Right lobe of liver (tissue), 6 donors: ENCODE data around the gene TENM4. TPM values are rescaled to one million over a fixed set of nuclear protein-coding genes. Genes with fewer than 3 reads are reported as not detected.

ENCODE experiments used
- ATAC-seq, 4 donors: fragments of 200-7000 bp; cut with Tn5 transposase; one replicate each; pipeline ENCODE4 v1.9.1; 2020; ENCODE audit warnings: mild to moderate bottlenecking in 4 of 4, moderate library complexity in 4 of 4
- DNase-seq, 3 donors: peaks; one replicate each; pipeline ENCODE4 v3.0.0-alpha.2; 2020
- H3K27ac ChIP-seq, 3 donors: fragments of 200-600 bp; one replicate each; pipeline ENCODE4 v1.8.0; 2022
- H3K27me3 ChIP-seq, 2 donors: fragments of 200-600 bp; one replicate each; pipeline ENCODE4 v1.8.0; 2022
- H3K36me3 ChIP-seq, 4 donors: fragments of 200-600 bp; sonication (generic) in 1 of 4; one replicate each; pipeline versions ENCODE4 v1.5.1 to v1.8.0; 2017 to 2022; ENCODE audit warnings: control low read depth in 1 of 4
- H3K4me1 ChIP-seq, 4 donors: fragments of 200-600 bp; sonication (generic) in 1 of 4; one replicate each; pipeline versions ENCODE4 v1.5.1 to v1.8.0; 2017 to 2022; ENCODE audit warnings: control low read depth in 1 of 4
- H3K4me3 ChIP-seq, 3 donors: fragments of 200-600 bp; one replicate each; pipeline ENCODE4 v1.8.0; 2022
- H3K9me3 ChIP-seq, 4 donors: fragments of 200-600 bp; sonication (generic) in 1 of 4; one replicate each; pipeline versions ENCODE4 v1.5.1 to v1.8.0; 2017 to 2022; ENCODE audit warnings: control low read depth in 1 of 4
- POLR2A ChIP-seq: fragments of 450-650 bp; IDR thresholded peaks from one replicate; pipeline ENCODE4 v1.6.1; 2017; ENCODE audit warnings: antibody characterized with exemption, mild to moderate bottlenecking
- WGBS: methylation state at CpG from one replicate; pipeline ENCODE4 v1.1.6; 2018; ENCODE audit warnings: low coverage, low lambda C conversion rate; ENCODE audit not compliant: insufficient coverage; ENCODE audit errors: missing lambda C conversion rate; 5-methylcytosine and 5-hydroxymethylcytosine counted together
- intact Hi-C, 2 donors: fragments of 100-400 bp; cut with DNase I; formaldehyde crosslinking; loops; one replicate each; pipeline versions ENCODE4 v1.11.2 to v1.14.1; 2022
- total RNA-seq, 6 experiments: library from RNA; depleted of rRNA in 2 of 6; stranded (reverse); fragments of >200 nt in 2 of 6; fragmentation: NEBNext Ultra II Directional in 3 of 6; extraction: Animal tissue kit (Norgen Biotek cat#: 25700) in 3 of 6; gene quantifications; one replicate each; pipeline versions ENCODE4 v1.1.0 to v1.2.4, GENCODE V29; 2016 to 2023
- TF ChIP-seq, protein P1 (sequence below), 4 donors: fragments of 200-600 bp in 3 of 4; fragments of 450-650 bp in 1 of 4; IDR thresholded peaks; one replicate each; pipeline versions ENCODE4 v1.5.1 to v1.8.0; 2016 to 2022; ENCODE audit warnings: antibody characterized with exemption in 4 of 4, mild to moderate bottlenecking in 2 of 4
- donor health status: DM: no; HTN: yes; CAD: no.
- donor health status: DM: no; HTN: no; CAD: no.
- donor health status: DM: no; HTN: no; CAD: no.
- donor health status: DM: no; HTN: yes; CAD: no.
- donor health status: DM: no; HTN: yes; CAD: no.

Gene TENM4
- total RNA-seq, 6 experiments from 2014 or later: 0.04 to 0.58 (median 0.14) TPM; not detected in 2

DNA sequence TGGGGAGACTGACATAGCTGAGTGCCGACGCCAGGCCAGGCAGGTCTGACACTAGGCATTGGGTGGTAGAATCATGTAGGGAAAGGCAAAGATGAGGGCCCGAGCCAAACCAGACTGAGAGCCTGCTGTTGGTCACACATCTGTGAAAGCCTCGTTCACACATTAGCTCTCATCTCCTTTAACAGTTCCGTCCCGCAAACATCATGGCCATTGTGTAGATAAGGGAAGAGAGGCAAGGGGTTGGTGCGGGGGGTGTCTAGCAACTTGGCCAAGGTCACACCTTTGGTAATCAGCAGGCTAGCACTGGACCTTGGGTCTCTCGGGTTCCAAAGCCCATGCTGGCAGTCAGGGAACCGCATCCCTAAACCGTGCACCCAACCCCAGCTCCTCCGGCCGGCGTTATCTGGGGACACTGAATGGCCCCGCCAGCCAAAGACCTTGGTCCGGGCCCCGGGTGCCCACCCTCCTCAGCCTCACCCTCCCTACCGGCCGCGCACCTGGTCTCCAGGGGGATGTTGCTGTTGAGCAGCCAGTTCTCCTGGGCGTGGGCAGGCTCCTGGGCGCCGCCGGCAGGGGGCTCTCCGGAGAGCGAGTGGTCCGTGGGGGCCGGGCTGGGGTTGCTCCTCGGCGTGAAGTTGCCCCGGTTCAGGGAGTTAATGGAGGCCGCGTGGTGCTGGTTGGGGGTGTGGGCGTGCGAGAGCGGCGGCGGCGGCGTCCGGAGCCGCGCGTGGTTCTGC lies 537.9 kb downstream of the TENM4 start:
- H3K9me3 ChIP-seq: no peaks in the 10 kb centered on the region
- peak in 1 of 4 donors; percentile 37 for ATAC-seq
- peak overlapping the region in 1 of 3 donors; percentile 26 for H3K4me3 ChIP-seq
- 49% methylated on average over 15 of the region's 43 CpGs for WGBS
- no peaks in the 10 kb centered on the region for H3K36me3 ChIP-seq
- no peaks in the 10 kb centered on the region for H3K27me3 ChIP-seq
- H3K27ac ChIP-seq: no peak overlapping the region
- DNase-seq: no peak
- no peak for TF ChIP-seq POLR2A
- TF ChIP-seq, protein P1, sequence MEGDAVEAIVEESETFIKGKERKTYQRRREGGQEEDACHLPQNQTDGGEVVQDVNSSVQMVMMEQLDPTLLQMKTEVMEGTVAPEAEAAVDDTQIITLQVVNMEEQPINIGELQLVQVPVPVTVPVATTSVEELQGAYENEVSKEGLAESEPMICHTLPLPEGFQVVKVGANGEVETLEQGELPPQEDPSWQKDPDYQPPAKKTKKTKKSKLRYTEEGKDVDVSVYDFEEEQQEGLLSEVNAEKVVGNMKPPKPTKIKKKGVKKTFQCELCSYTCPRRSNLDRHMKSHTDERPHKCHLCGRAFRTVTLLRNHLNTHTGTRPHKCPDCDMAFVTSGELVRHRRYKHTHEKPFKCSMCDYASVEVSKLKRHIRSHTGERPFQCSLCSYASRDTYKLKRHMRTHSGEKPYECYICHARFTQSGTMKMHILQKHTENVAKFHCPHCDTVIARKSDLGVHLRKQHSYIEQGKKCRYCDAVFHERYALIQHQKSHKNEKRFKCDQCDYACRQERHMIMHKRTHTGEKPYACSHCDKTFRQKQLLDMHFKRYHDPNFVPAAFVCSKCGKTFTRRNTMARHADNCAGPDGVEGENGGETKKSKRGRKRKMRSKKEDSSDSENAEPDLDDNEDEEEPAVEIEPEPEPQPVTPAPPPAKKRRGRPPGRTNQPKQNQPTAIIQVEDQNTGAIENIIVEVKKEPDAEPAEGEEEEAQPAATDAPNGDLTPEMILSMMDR (IDR thresholded peaks at IDR 0.05): peak in 1 of 4 donors; percentile 10
- intact Hi-C loops: no loop called here
- no peaks in the 10 kb centered on the region for H3K4me1 ChIP-seq

DNA sequence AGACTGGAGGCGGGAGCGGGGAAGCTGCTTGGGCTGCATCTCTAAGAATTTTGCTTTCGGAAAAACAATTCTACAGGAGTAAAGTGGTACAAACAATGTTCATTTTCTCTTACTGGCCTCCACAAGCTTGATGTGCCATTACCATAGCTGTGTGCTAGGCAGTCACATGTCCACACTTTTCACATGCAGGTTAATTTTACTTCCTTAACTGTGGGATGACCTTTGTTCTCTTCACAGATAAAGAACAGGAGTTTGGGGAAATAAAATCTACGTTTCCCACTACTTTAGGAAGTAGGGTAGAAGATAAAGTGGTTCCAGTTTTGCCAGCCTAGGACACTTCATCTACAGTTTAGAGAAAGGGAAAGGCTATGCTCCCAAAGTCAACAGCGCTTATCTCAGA lies 539.0 kb downstream of the TENM4 start:
- intact Hi-C loops: no loop called here
- DNase-seq (no peak), ATAC-seq (peak in 1 of 4 donors; percentile 39)
- no peaks in the 10 kb centered on the region for H3K27me3 ChIP-seq
- H3K36me3 ChIP-seq: no peaks in the 10 kb centered on the region
- 81% methylated on average over 5 of the region's 5 CpGs for WGBS
- no peaks in the 10 kb centered on the region for H3K9me3 ChIP-seq
- no peak overlapping the region for H3K27ac ChIP-seq
- no peak for TF ChIP-seq POLR2A
- TF ChIP-seq, protein P1 (IDR thresholded peaks at IDR 0.05): no peak
- no peak overlapping the region for H3K4me3 ChIP-seq
- no peaks in the 10 kb centered on the region for H3K4me1 ChIP-seq

DNA sequence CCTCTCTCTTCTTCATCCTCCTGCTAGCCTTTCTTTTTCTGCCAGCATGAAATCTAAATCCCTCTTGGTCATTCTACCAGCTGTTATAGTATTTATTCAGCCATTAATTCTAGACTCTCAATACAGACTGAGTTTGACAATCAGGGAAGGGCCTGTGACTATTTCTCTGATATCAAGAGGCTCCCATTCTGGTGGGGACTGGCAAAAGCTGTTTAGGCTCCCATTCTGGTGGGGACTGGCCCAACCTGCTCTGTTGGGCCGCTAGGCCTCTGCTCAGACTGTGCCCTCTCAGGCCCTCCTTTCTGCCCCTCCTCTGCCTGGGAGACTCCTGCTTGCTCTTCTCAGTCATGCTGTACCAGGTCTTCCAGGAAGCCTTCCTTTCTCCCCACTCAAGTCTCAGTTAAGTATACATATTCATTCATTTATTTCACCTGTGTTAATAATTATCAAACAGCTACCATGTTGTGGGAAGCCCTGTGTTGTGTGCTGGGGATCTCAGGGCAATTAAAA lies 542.5 kb downstream of the TENM4 start:
- ATAC-seq (no peak), DNase-seq (no peak)
- TF ChIP-seq POLR2A: no peak
- Histone ChIP-seq H3K36me3 (no peaks in the 10 kb centered on the region), H3K27me3 (no peaks in the 10 kb centered on the region), H3K9me3 (no peaks in the 10 kb centered on the region), H3K27ac (no peak overlapping the region), H3K4me3 (no peak overlapping the region), H3K4me1 (no peaks in the 10 kb centered on the region)
- no CpG with 5 or more reads among the region's 1 CpG for WGBS
- intact Hi-C loops: no loop called here

DNA sequence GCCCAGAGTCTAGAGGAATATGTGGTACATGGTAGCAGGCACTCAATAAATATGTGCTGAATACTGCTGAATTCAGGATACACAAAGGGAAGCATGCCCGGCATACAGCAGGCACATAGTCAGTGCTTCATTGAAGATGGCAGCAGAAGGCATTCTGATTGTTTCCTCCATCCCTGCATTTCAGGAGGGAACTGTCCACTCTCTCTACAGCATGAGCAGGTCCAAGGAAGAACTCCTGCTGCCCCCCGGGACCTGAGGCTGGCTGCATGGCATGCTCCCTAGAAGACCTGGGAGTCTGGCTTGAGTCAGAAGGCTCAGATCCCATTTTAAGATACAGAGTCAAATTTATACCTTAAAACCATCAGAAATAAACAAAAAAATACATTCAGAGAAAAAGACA lies 546.8 kb downstream of the TENM4 start:
- Histone ChIP-seq H3K36me3 (no peaks in the 10 kb centered on the region), H3K4me1 (no peaks in the 10 kb centered on the region), H3K27ac (no peak overlapping the region), H3K4me3 (no peak overlapping the region), H3K9me3 (no peaks in the 10 kb centered on the region), H3K27me3 (no peaks in the 10 kb centered on the region)
- no peak for TF ChIP-seq POLR2A
- TF ChIP-seq, protein P1 (IDR thresholded peaks at IDR 0.05): no peak
- ATAC-seq (no peak), DNase-seq (no peak)
- 63% methylated on average over 2 of the region's 2 CpGs for WGBS
- intact Hi-C loops: no loop called here

DNA sequence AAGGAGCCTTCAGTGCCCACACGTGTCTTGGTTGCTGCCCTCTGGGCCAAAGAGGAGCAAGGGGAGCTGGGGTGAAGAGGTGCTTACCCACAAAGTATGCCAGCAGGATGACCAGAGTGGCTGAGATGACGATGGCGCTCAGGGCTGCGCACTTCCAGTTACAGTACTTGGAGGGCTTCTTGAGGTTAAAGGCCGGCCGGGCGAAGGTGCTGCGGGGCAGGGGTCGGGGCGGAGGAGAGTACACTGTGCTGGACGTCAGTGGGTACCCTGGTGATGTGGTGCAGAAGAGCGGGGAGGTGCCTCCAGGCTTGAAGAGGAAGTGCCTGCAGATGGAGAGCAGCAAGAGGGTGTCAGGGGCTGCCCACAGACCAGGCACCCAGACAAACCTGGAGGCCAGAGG lies 551.1 kb downstream of the TENM4 start:
- no peak overlapping the region for H3K27ac ChIP-seq
- peaks cover 0 to 7% (median 4%) of the 10 kb centered on the region in 4 donors for H3K4me1 ChIP-seq
- TF ChIP-seq POLR2A: no peak
- TF ChIP-seq, protein P1 (IDR thresholded peaks at IDR 0.05): no peak
- H3K9me3 ChIP-seq: no peaks in the 10 kb centered on the region
- no peaks in the 10 kb centered on the region for H3K36me3 ChIP-seq
- DNase-seq (no peak), ATAC-seq (no peak)
- intact Hi-C loops: no loop called here
- no peaks in the 10 kb centered on the region for H3K27me3 ChIP-seq
- H3K4me3 ChIP-seq: no peak overlapping the region
- WGBS: 85% methylated on average over 11 of the region's 12 CpGs
